Ovary (tissue), 9 donors: ENCODE results near the gene H2BK1. TPM values are rescaled to one million over a fixed set of nuclear protein-coding genes. Genes with fewer than 3 reads are reported as not detected.
A peak's percentile ranks its signal among the peaks of the same experiment; 100 is the strongest.

ENCODE experiments used
- DNase-seq, 5 donors: peaks; one replicate each; pipeline ENCODE4 v3.0.0-alpha.2; 2019 to 2020
- H3K27ac ChIP-seq, 2 donors: fragments of 200-600 bp; one replicate each; pipeline versions ENCODE4 v1.5.1 to v1.8.0; 2019 to 2022
- H3K27me3 ChIP-seq: fragments of 200-600 bp; one replicate; pipeline ENCODE4 v1.8.0; 2022
- H3K36me3 ChIP-seq: fragments of 200-600 bp; sonication (generic); one replicate; pipeline ENCODE4 v1.5.1; 2019
- H3K4me1 ChIP-seq: one replicate; pipeline ENCODE4 v1.8.1; 2013; ENCODE audit warnings: mild to moderate bottlenecking, moderate library complexity; ENCODE audit not compliant: insufficient read depth
- H3K4me3 ChIP-seq: fragments of 200-600 bp; sonication (generic); one replicate; pipeline ENCODE4 v1.5.1; 2017
- H3K9me3 ChIP-seq, 2 donors: fragments of 200-600 bp in 1 of 2; sonication (generic) in 1 of 2; one replicate each; pipeline versions ENCODE4 v1.5.1 to v1.8.1; 2013 to 2019; ENCODE audit warnings: mild to moderate bottlenecking in 1 of 2, moderate library complexity in 1 of 2
- CTCF ChIP-seq, 3 donors: fragments of 450-650 bp in 2 of 3; fragments of 200-600 bp in 1 of 3; IDR thresholded peaks; one replicate each; pipeline versions ENCODE4 v1.5.1 to v1.8.0; 2016 to 2022; ENCODE audit warnings: antibody characterized with exemption in 3 of 3, mild to moderate bottlenecking in 1 of 3
- EP300 ChIP-seq: sonication (generic); formaldehyde crosslinking; IDR thresholded peaks from one replicate; pipeline ENCODE4 v1.6.1; 2017; ENCODE audit warnings: antibody characterized with exemption
- POLR2A ChIP-seq: fragments of 450-650 bp; IDR thresholded peaks from one replicate; pipeline ENCODE4 v1.6.1; 2017; ENCODE audit warnings: antibody characterized with exemption, mild to moderate bottlenecking, moderate library complexity
- WGBS, 3 donors: extraction: QIAGEN DNeasy Blood & Tissue Kit in 1 of 3; methylation state at CpG; one replicate each; pipeline versions ENCODE4 v1.1.5 to v1.1.7; 2013 to 2017; 5-methylcytosine and 5-hydroxymethylcytosine counted together
- intact Hi-C, 4 donors: fragments of 100-400 bp; cut with DNase I; formaldehyde crosslinking; loops; one replicate each; pipeline versions ENCODE4 v1.11.0 to v1.15.1; 2022 to 2023
- polyA plus RNA-seq, 2 donors: library from polyadenylated mRNA; stranded (reverse); fragments of 200-250 nt in 1 of 2; fragments of 350-450 nt in 1 of 2; fragmentation: Illumina TruSeq in 1 of 2; extraction: RNeasy Lipid Tissue Mini Kit (QIAGEN cat#74804) in 1 of 2; gene quantifications; one replicate each; pipeline ENCODE4 v1.2.3, GENCODE V29; 2013 to 2014
- total RNA-seq, 7 donors: library from RNA; depleted of rRNA in 2 of 7; stranded (reverse); fragments of >200 nt in 2 of 7; fragmentation: NEBNext Ultra II Directional in 3 of 7; extraction: Animal tissue kit (Norgen Biotek cat#: 25700) in 3 of 7; gene quantifications; one replicate each; pipeline versions ENCODE4 v1.1.0 to v1.2.4, GENCODE V29; 2016 to 2023
- donor health status: DM: no; HTN: no; CAD: no; lungs with moderate emphysema.
- donor health status: DM: no; HTN: no; CAD: no.
- donor health status: Bipolar disorder and iron deficiency.
- donor health status: DM: yes; HTN: yes; CAD: no.
- donor health status: DM: no; HTN: no; CAD: no.
- donor health status: DM: yes; HTN: yes; CAD: no.

H2BK1 gene
- total and polyA plus RNA-seq, 9 donors: 0.36 to 1.3 (median 1.0) TPM; not detected in 5

- no peak overlapping the region for H3K4me3 ChIP-seq
- no peak for TF ChIP-seq POLR2A
- TF ChIP-seq EP300: no peak
- no peak for TF ChIP-seq CTCF (IDR thresholded peaks at IDR 0.05)
- H3K36me3 ChIP-seq: no peaks in the 10 kb centered on the region
- no peak overlapping the region for H3K27ac ChIP-seq
- intact Hi-C loops: loop anchor here in 1 of 4 donors (5.0 kb wide), 1 partner anchor 1993 kb away; no protein-coding TSS in a partner anchor
- no peaks in the 10 kb centered on the region for H3K27me3 ChIP-seq
- no peaks in the 10 kb centered on the region for H3K9me3 ChIP-seq
- peak in 1 of 5 donors; percentile 35 for DNase-seq
- WGBS, 3 donors: 39 to 50% (median 48%) methylated on average over 11 of the region's 11 CpGs
- peaks cover 4% of the 10 kb centered on the region for H3K4me1 ChIP-seq
Measured at GRCh38 chr7:151239837-151240459, 29.7 kb upstream of the H2BK1 start.

- Histone ChIP-seq H3K27ac (no peak overlapping the region), H3K36me3 (no peaks in the 10 kb centered on the region), H3K4me3 (no peak overlapping the region), H3K27me3 (no peaks in the 10 kb centered on the region), H3K4me1 (no peaks in the 10 kb centered on the region), H3K9me3 (no peaks in the 10 kb centered on the region)
- peak in 1 of 5 donors; percentile 30 for DNase-seq
- 81 to 84% (median 82%) methylated on average over 25 of the region's 25 CpGs for WGBS, 3 donors
- intact Hi-C loops: no loop called here
- TF ChIP-seq POLR2A: no peak
- no peak for TF ChIP-seq CTCF (IDR thresholded peaks at IDR 0.05)
- no peak for TF ChIP-seq EP300
Measured at GRCh38 chr7:151238924-151239836, 28.9 kb upstream of the H2BK1 start.

DNA sequence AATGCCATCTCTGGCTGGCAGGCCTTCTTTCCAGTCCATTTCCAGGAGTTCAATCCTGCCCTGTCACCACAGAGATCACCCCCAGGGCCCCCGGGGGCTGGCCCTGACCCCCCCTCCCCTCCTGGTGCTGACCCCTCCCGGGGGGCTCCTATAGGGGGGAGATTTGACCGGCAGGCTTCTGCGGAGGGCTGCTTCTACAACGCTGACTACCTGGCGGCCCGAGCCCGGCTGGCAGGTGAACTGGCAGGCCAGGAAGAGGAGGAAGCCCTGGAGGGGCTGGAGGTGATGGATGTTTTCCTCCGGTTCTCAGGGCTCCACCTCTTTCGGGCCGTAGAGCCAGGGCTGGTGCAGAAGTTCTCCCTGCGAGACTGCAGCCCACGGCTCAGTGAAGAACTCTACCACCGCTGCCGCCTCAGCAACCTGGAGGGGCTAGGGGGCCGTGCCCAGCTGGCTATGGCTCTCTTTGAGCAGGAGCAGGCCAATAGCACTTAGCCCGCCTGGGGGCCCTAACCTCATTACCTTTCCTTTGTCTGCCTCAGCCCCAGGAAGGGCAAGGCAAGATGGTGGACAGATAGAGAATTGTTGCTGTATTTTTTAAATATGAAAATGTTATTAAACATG is 28.0 kb upstream of the H2BK1 start:
- H3K4me1 ChIP-seq: peaks cover 4% of the 10 kb centered on the region
- intact Hi-C loops: no loop called here
- TF ChIP-seq POLR2A (no peak), EP300 (no peak), CTCF (IDR thresholded peaks at IDR 0.05) (no peak)
- no peak overlapping the region for H3K4me3 ChIP-seq
- H3K27me3 ChIP-seq: no peaks in the 10 kb centered on the region
- no peak overlapping the region for H3K27ac ChIP-seq
- no peaks in the 10 kb centered on the region for H3K9me3 ChIP-seq
- DNase-seq: peak in 1 of 5 donors; percentile 36
- H3K36me3 ChIP-seq: no peaks in the 10 kb centered on the region
- 58 to 71% (median 67%) methylated on average over 17 of the region's 17 CpGs for WGBS, 3 donors
